Astrocyte (in vitro differentiated cells and primary cell): ENCODE data around the gene PPP1R13B. TPM values are rescaled to one million over a fixed set of nuclear protein-coding genes. Genes with fewer than 3 reads are reported as not detected.

Experiments used
- DNase-seq: peaks from one replicate; pipeline ENCODE4 v3.0.0-alpha.2; 2010; ENCODE audit warnings: low read depth
- FAIRE-seq: peaks from 2 replicates; lab custom pipeline; 2011; peaks lifted over from hg19 to GRCh38; lab: Jason Lieb, UNC
- H2AFZ ChIP-seq: 2 replicates; pipeline ENCODE4 v1.6.0; 2012; ENCODE audit warnings: low read depth, low read length, inconsistent platforms
- H3K27ac ChIP-seq: 2 replicates; pipeline ENCODE4 v1.5.1; 2011; ENCODE audit warnings: low read depth, low read length, inconsistent platforms
- H3K27me3 ChIP-seq: 2 replicates; pipeline ENCODE4 v1.6.0; 2011; ENCODE audit warnings: low read length, inconsistent platforms; ENCODE audit not compliant: insufficient read depth
- H3K36me3 ChIP-seq: 2 replicates; pipeline ENCODE4 v1.5.1; 2011; ENCODE audit warnings: low read length, inconsistent platforms; ENCODE audit not compliant: insufficient read depth
- H3K4me1 ChIP-seq: 2 replicates; pipeline ENCODE4 v1.5.1; 2011; ENCODE audit warnings: low read length, inconsistent platforms; ENCODE audit not compliant: insufficient read depth
- H3K4me2 ChIP-seq: 2 replicates; pipeline ENCODE4 v1.6.0; 2012; ENCODE audit warnings: low read length, inconsistent platforms
- H3K4me3 ChIP-seq: 2 replicates; pipeline ENCODE4 v1.5.1; 2011; ENCODE audit warnings: low read depth, mild to moderate bottlenecking, low read length, inconsistent platforms; ENCODE audit not compliant: insufficient read depth
- H3K79me2 ChIP-seq: 2 replicates; pipeline ENCODE4 v1.6.0; 2012; ENCODE audit warnings: mild to moderate bottlenecking, low read length, inconsistent platforms; ENCODE audit not compliant: insufficient read depth
- H3K9ac ChIP-seq: 2 replicates; pipeline ENCODE4 v1.6.0; 2012; ENCODE audit warnings: mild to moderate bottlenecking, low read length, inconsistent platforms
- H3K9me3 ChIP-seq: 2 replicates; pipeline ENCODE4 v1.5.1; 2012; ENCODE audit warnings: low read depth, mild to moderate bottlenecking, low read length, inconsistent platforms; ENCODE audit not compliant: insufficient read depth
- H4K20me1 ChIP-seq: 2 replicates; pipeline ENCODE4 v1.6.0; 2012; ENCODE audit warnings: low read length, inconsistent platforms; ENCODE audit not compliant: insufficient read depth
- H3K27ac Mint-ChIP-seq: one replicate; pipeline ENCODE4 v1.8.0; 2021; ENCODE audit warnings: mild to moderate bottlenecking, mixed read lengths; ENCODE audit not compliant: unreplicated experiment
- H3K27me3 Mint-ChIP-seq: one replicate; pipeline ENCODE4 v1.8.0; 2021; ENCODE audit warnings: low read depth, mixed read lengths; ENCODE audit not compliant: unreplicated experiment
- H3K36me3 Mint-ChIP-seq: one replicate; pipeline ENCODE4 v1.8.0; 2021; ENCODE audit warnings: low read depth, mixed read lengths; ENCODE audit not compliant: unreplicated experiment
- H3K4me1 Mint-ChIP-seq: one replicate; pipeline ENCODE4 v1.8.0; 2021; ENCODE audit warnings: low read depth, mixed read lengths; ENCODE audit not compliant: unreplicated experiment
- H3K4me3 Mint-ChIP-seq: one replicate; pipeline ENCODE4 v1.8.0; 2021; ENCODE audit warnings: mild to moderate bottlenecking, moderate library complexity, mixed read lengths; ENCODE audit not compliant: unreplicated experiment
- H3K9me3 Mint-ChIP-seq: one replicate; pipeline ENCODE4 v1.8.0; 2021; ENCODE audit warnings: mild to moderate bottlenecking, mixed read lengths; ENCODE audit not compliant: unreplicated experiment
- CTCF ChIP-seq: IDR thresholded peaks from 2 replicates; pipeline ENCODE4 v1.5.1; 2011; ENCODE audit warnings: low read depth, mild to moderate bottlenecking, inconsistent platforms, low read length, moderate library complexity; ENCODE audit not compliant: insufficient read depth
- EZH2 ChIP-seq: IDR thresholded peaks from 2 replicates; pipeline ENCODE4 v1.6.1; 2012; ENCODE audit warnings: mild to moderate bottlenecking, low read length, inconsistent platforms; ENCODE audit not compliant: insufficient read depth
- total RNA-seq: library from RNA; stranded (reverse); gene quantifications from 2 replicates; pipeline ENCODE4 v1.2.1, GENCODE V29; 2021

The PPP1R13B gene
- total RNA-seq, 1 donor from 2014 or later = 7.0 TPM

- H3K9me3 Mint-ChIP-seq = no peaks in the 10 kb centered on the region
- Histone ChIP-seq H3K27ac (no peak overlapping the region), H2AFZ (no peak overlapping the region), H3K4me3 (no peak overlapping the region), H3K4me1 (no peaks in the 10 kb centered on the region), H3K4me2 (no peak overlapping the region), H4K20me1 (peaks cover 10% of the 10 kb centered on the region), H3K27me3 (no peaks in the 10 kb centered on the region), H3K79me2 (no peaks in the 10 kb centered on the region), H3K36me3 (no peaks in the 10 kb centered on the region), H3K9ac (no peak overlapping the region), H3K9me3 (no peaks in the 10 kb centered on the region)
- H3K4me3 Mint-ChIP-seq = no peak overlapping the region
- H3K36me3 Mint-ChIP-seq = peaks cover 4% of the 10 kb centered on the region
- TF ChIP-seq CTCF = no peak
- FAIRE-seq (no peak), DNase-seq (no peak)
- no peak overlapping the region for H3K27ac Mint-ChIP-seq
- H3K4me1 Mint-ChIP-seq = no peaks in the 10 kb centered on the region
- no peaks in the 10 kb centered on the region for H3K27me3 Mint-ChIP-seq
Measured at GRCh38 chr14:103840014-103840413, 7.4 kb downstream of the PPP1R13B start.

GRCh38 chr14:103839579-103839978, 7.8 kb downstream of the PPP1R13B start:
- no peak overlapping the region for H3K27ac Mint-ChIP-seq

GRCh38 chr14:103838117-103838516, 9.3 kb downstream of the PPP1R13B start:
- TF ChIP-seq CTCF (no peak), EZH2 (no peak)
- H3K9me3 ChIP-seq = no peaks in the 10 kb centered on the region
- H3K27ac ChIP-seq = no peak overlapping the region
- no peaks in the 10 kb centered on the region for H3K27me3 ChIP-seq
- no peak overlapping the region for H3K9ac ChIP-seq
- H2AFZ ChIP-seq = no peak overlapping the region
- H3K27ac Mint-ChIP-seq = no peak overlapping the region
- no peaks in the 10 kb centered on the region for H3K9me3 Mint-ChIP-seq
- H3K36me3 Mint-ChIP-seq = peaks cover 2% of the 10 kb centered on the region
- H3K4me3 ChIP-seq = no peak overlapping the region
- H3K36me3 ChIP-seq = no peaks in the 10 kb centered on the region
- H3K4me2 ChIP-seq = no peak overlapping the region
- peaks cover 10% of the 10 kb centered on the region for H4K20me1 ChIP-seq
- H3K4me1 Mint-ChIP-seq = no peaks in the 10 kb centered on the region
- H3K79me2 ChIP-seq = no peaks in the 10 kb centered on the region
- no peaks in the 10 kb centered on the region for H3K27me3 Mint-ChIP-seq
- no peak for FAIRE-seq
- no peak for DNase-seq
- no peak overlapping the region for H3K4me3 Mint-ChIP-seq
- no peaks in the 10 kb centered on the region for H3K4me1 ChIP-seq

More at GRCh38 chr14:103839579-103839978, 7.8 kb downstream of the PPP1R13B start:
- no peaks in the 10 kb centered on the region for H3K27me3 Mint-ChIP-seq
- no peaks in the 10 kb centered on the region for H3K9me3 Mint-ChIP-seq
- Histone ChIP-seq H3K27ac (no peak overlapping the region), H3K9ac (no peak overlapping the region), H3K4me1 (no peaks in the 10 kb centered on the region), H2AFZ (no peak overlapping the region), H3K79me2 (no peaks in the 10 kb centered on the region), H3K9me3 (no peaks in the 10 kb centered on the region), H3K4me2 (no peak overlapping the region), H3K4me3 (no peak overlapping the region), H3K27me3 (no peaks in the 10 kb centered on the region), H4K20me1 (peaks cover 10% of the 10 kb centered on the region), H3K36me3 (no peaks in the 10 kb centered on the region)
- no peak for FAIRE-seq
- no peak for DNase-seq
- no peaks in the 10 kb centered on the region for H3K4me1 Mint-ChIP-seq
- TF ChIP-seq EZH2 (no peak), CTCF (no peak)
- H3K4me3 Mint-ChIP-seq = no peak overlapping the region
- peaks cover 4% of the 10 kb centered on the region for H3K36me3 Mint-ChIP-seq
